Thyroid gland (tissue), 4 donors: Measurements from ENCODE around the gene LIN37.

Experiments
- CTCF ChIP-seq, 6 experiments: fragments of 200-600 bp in 3 of 6; fragments of 450-650 bp in 3 of 6; sonication (generic) in 3 of 6; IDR thresholded peaks; one replicate each; pipeline ENCODE4 v1.5.1; 2016 to 2019; ENCODE audit warnings: antibody characterized with exemption in 6 of 6, mild to moderate bottlenecking in 2 of 6, inconsistent platforms in 1 of 6, moderate library complexity in 1 of 6
- POLR2A ChIP-seq, 2 donors: fragments of 450-650 bp; IDR thresholded peaks; one replicate each; pipeline ENCODE4 v1.6.1; 2017; ENCODE audit warnings: antibody characterized with exemption in 2 of 2, mild to moderate bottlenecking in 2 of 2, moderate library complexity in 1 of 2

- TF ChIP-seq CTCF (IDR thresholded peaks at IDR 0.05) (no peak), POLR2A (IDR thresholded peaks at IDR 0.05) (no peak)
These were observed 1.8 kb downstream of the LIN37 start for GRCh38 chr19:35750167-35750566.
